Measurements from ENCODE around the gene SHCBP1.
A peak's percentile ranks its signal among the peaks of the same experiment; 100 is the strongest.

The SHCBP1 gene

DNA sequence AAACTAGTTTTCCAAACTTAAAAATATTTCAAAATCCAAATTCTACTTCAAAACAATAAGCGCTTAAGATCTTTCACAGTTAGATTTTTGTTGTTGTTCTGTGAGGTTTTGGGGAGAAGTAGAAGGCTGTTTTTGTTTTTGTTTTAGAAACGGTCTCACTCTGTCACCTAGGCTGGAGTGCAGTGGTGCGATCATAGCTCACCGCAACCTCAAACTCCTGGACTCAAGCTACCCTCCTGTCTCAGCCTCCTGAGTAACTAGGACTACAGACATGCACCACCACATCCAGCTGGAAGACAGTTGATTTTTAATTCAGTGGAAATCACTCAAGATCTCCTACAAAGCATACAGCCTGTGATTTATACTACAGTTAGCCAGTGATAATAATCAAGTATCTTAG, 2.7 kb downstream of the SHCBP1 start:
- no peak for DNase-seq (ENCODE audit: low spot score)

GRCh38 chr16:46614006-46614405, 7.2 kb downstream of the SHCBP1 start:
- DNase-seq (ENCODE audit: low spot score): no peak

GRCh38 chr16:46613352-46613751, 7.8 kb downstream of the SHCBP1 start:
- no peak for DNase-seq (ENCODE audit: low spot score)

GRCh38 chr16:46612121-46612520, 9.1 kb downstream of the SHCBP1 start:
- DNase-seq (ENCODE audit: low spot score): no peak

GRCh38 chr16:46607529-46607928, 13.7 kb downstream of the SHCBP1 start:
- peak; percentile 50 for DNase-seq (ENCODE audit: low spot score)

- DNase-seq (ENCODE audit: low spot score): no peak
Observed at GRCh38 chr16:46606231-46606630, 14.9 kb downstream of the SHCBP1 start.

DNA sequence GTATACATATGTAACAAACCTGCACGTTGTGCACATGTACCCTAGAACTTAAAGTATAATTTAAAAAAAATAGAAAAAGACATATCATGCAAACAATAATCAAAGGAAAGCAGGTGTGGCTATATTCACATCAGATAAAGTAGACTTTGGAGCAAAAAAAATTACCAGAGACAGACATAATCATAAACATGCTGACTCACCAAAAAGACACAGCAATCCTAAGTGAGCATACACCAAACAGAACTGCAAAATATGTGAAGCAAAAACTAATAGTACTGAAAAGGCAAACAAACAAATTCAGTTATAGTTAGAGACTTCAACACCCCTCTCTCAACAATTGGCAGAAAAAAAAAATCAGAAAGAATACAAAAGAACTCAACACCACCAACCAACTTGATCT, 29.9 kb downstream of the SHCBP1 start:
- DNase-seq (ENCODE audit: low spot score): no peak

DNA sequence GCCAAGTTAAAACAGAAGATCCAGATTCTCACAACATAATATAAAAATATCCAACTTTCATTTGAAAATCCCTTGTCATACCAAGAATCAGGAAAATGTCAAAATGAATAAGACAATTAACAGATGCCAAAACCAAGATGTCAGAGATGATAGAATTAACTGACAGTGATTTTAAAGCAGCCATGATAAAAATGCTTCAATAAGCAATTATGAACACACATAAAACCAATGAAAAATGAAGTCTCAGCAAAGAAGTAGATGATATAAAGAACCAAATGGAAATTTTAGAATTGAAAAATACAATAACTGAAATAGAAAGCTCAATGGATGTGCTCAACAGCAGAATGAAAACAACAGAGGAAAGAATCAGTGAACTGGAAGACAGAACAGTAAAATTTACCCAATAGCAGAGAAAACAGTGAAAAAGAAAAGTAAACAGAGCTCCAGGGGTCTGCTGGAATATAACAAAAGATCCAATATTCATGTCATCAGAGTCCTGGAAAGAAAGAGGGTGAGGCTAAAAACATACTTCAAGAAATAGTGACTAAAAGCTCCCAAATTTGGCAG, 35.1 kb downstream of the SHCBP1 start:
- no peak for DNase-seq (ENCODE audit: low spot score)

DNA sequence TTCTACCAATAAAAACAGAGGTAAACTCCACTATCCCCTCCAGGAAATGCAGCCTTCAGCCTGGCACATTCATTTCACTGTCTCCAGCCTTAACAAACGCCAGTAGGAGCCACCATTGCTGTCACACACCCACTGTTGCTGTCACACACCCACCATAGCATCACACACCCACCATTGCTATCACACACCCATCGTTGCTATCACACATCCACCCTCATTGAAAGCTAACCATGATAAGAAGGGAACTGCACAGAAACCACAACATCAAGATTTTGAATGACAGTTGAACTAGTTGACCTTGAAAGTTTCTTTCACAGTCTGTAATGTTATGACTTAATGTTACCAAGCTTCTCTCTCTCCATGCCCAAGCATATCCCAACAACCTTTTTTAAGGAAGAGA, 38.1 kb downstream of the SHCBP1 start:
- DNase-seq (ENCODE audit: low spot score): peak; percentile 2

- DNase-seq (ENCODE audit: low spot score): no peak
Observed at GRCh38 chr16:46582313-46582712, 38.9 kb downstream of the SHCBP1 start.

- DNase-seq (ENCODE audit: low spot score): no peak
Observed at GRCh38 chr16:46577988-46578579, 43.1 kb downstream of the SHCBP1 start.

- no peak for DNase-seq (ENCODE audit: low spot score)
Observed at GRCh38 chr16:46573834-46574159, 47.4 kb downstream of the SHCBP1 start.

DNA sequence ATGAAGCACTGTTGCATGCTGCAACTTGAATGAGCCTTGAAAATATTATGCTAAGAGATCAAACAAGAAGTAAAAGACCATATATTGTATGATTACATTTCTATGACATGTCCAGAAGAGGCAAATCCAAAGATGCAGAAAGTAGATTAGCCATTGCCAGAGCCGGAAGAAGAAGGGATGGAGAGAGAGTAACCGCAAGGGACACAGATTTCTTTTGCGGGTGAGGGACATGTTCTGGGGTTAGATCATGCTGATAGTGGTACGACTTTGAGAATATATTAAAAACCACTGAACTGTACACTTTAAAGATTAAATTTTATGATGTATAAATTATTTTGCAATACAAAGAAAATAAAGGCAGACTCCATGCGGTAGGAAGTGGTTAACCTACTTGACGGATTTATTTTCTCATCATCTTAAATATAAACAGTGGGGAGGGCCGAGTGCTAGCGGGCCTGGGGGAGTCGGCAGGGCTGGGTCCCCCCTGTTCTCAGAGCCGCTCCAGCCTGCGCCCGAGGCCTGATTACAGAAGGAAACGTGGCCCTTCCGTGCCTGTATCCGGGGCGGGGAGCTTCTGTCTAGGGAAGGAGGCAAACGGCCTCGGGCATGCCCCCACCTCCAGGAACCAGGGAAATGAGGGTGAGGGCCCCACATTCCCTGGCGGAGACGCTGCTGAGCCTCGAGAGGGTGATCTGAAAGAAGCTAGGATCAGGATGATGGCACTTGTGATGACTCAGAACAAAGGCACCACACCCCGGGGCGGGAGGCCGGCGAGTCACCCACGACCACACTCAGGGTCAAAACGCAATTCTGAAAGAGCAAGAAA, 48.0 kb downstream of the SHCBP1 start:
- no peak for DNase-seq (ENCODE audit: low spot score)

DNA sequence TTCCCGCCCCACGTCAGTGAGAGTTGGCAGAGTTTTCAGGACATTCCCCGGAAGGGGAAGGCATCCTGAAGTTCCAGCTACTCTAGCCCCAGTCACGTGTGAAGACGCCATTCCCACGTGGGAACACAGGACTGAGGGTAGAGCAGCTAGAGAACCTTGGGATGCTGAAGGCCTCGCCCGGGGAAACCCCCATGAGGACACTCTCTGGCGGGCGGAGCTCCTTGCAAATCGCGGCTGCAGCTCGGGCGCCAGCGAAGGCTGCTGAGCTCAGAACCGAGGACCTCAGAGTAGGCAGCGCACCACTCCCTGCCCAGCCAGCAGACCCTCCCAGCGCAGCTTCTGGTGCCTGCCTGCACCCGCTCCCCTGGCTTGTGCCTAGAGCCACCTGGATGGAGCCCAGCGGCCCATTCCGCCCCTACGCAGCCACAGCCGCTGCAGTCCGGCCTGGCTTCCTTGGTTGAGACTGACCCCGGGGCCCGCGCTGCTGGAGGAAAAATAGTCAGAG, 51.9 kb downstream of the SHCBP1 start:
- no peak for DNase-seq (ENCODE audit: low spot score)

GRCh38 chr16:46568472-46569230, 52.5 kb downstream of the SHCBP1 start:
- DNase-seq (ENCODE audit: low spot score): no peak

- DNase-seq (ENCODE audit: low spot score): no peak
Observed at GRCh38 chr16:46562979-46563378, 58.2 kb downstream of the SHCBP1 start.

- no peak for DNase-seq (ENCODE audit: low spot score)
Observed at GRCh38 chr16:46558018-46558417, 63.2 kb downstream of the SHCBP1 start.

DNA sequence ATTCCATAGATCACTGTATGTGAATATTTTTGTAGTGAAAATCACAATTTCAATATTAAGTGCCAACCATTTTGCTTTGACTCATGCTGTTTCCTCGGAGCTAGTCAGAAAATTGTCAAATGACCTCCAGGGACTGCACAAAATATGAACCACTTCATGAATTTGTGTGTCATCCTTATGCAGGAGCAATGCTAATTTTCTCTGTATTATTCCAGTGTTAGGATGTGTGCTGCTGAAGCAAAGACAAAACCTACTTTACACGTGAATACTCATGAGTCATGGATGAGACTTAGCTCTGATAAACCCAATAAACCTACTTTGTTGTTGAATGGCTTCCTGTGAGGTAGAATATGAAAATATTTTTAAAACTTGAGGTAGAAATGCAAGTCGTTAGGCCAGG, 65.2 kb downstream of the SHCBP1 start:
- DNase-seq (ENCODE audit: low spot score): no peak

DNA sequence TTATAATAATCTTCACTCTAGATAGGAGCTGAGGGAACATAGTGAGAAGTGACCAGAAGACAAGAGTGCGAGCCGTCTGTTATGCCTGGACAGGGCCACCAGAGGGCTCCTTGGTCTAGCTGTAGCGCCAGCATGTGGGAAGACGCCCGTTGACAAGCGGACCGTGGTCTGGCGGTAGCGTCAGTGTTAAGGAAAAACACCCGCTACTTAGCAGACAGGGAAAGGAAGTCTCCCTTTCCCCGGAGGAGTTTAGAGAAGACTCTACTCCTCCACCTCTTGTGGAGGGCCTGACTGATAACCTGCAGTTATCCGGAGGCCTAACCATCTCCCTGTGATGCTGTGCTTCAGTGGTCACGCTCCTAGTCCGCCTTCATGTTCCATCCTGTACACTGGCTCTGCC, 66.7 kb downstream of the SHCBP1 start:
- DNase-seq (ENCODE audit: low spot score): peak; percentile 52

DNA sequence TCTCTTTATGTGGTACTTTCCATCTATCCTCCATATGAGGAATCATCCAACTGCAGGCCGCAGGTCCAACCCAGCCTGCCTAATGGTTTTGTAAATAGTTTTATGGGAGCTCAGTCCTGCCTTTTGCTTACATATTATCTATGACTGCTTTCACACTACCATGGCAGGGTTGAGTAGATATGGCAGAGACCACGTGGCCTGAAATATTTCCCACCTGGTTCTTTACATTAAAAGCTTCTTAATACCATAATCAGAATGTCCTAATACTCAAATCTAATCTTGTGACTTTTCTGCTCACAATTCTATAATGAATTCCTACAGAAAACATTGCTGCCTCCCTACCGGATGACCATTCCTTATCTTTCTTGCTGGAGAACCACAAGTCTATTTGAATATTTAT, 71.7 kb downstream of the SHCBP1 start:
- no peak for DNase-seq (ENCODE audit: low spot score)
